PC-9 (cell line): ENCODE measurements around the gene PGAP3. TPM values are rescaled to one million over a fixed set of nuclear protein-coding genes. Genes with fewer than 3 reads are reported as not detected.
A peak's percentile ranks its signal among the peaks of the same experiment; 100 is the strongest.

Experiments
- BruUV-seq: library from RNA; stranded (reverse); fragments of 400-500 nt; replicated peaks from 2 replicates; lab custom pipeline; 2021; lab: Mats Ljungman, UMichigan
- CTCF ChIA-PET: fragments of 300-600 bp; sonication (Branson Sonifier 250); formaldehyde crosslinking; loops from one replicate; lab custom pipeline; 2022; ENCODE audit warnings: antibody characterized with exemption; lab: Charles Lee
- POLR2A ChIA-PET: fragments of 300-600 bp; sonication (Branson Sonifier 250); formaldehyde crosslinking; loops from one replicate; lab custom pipeline; 2022; ENCODE audit warnings: antibody characterized with exemption; ENCODE audit not compliant: unreplicated experiment; lab: Charles Lee
- DNase-seq, 2 experiments: peaks; one replicate each; pipeline versions ENCODE4 v3.0.0 to v3.0.0-alpha.2; 2015 to 2022; ENCODE audit warnings: mixed read lengths in 1 of 2
- H2AFZ ChIP-seq: fragments of 200-600 bp; sonication (generic); 2 replicates; pipeline ENCODE4 v1.8.1; 2017; ENCODE audit warnings: antibody characterized with exemption
- H3F3A ChIP-seq: fragments of 200-600 bp; sonication (generic); 2 replicates; pipeline ENCODE4 v1.8.1; 2017; ENCODE audit warnings: antibody characterized with exemption, mild to moderate bottlenecking, low read depth; ENCODE audit not compliant: insufficient read depth
- H3K27ac ChIP-seq: fragments of 200-600 bp; sonication (generic); 2 replicates; pipeline ENCODE4 v1.6.1; 2016; ENCODE audit warnings: mixed run types
- H3K27me3 ChIP-seq: fragments of 200-600 bp; sonication (generic); 2 replicates; pipeline ENCODE4 v1.6.1; 2016; ENCODE audit warnings: low read depth, mixed run types; ENCODE audit not compliant: insufficient read depth
- H3K36me3 ChIP-seq: fragments of 200-600 bp; sonication (generic); 2 replicates; pipeline ENCODE4 v1.6.1; 2016; ENCODE audit warnings: low read depth, mixed run types
- H3K4me1 ChIP-seq: fragments of 200-600 bp; sonication (generic); replicated peaks from 2 replicates; pipeline ENCODE4 v1.6.1; 2016; ENCODE audit warnings: mixed run types; ENCODE audit not compliant: insufficient read depth
- H3K4me2 ChIP-seq: fragments of 200-600 bp; sonication (generic); 2 replicates; pipeline ENCODE4 v1.6.1; 2017; ENCODE audit warnings: mixed run types
- H3K4me3 ChIP-seq: fragments of 200-600 bp; sonication (generic); 2 replicates; pipeline ENCODE4 v1.6.1; 2016; ENCODE audit warnings: mixed run types
- H3K79me2 ChIP-seq: fragments of 200-600 bp; sonication (generic); 2 replicates; pipeline ENCODE4 v1.6.1; 2017; ENCODE audit warnings: low read depth, mixed run types
- H3K9me2 ChIP-seq: fragments of 200-600 bp; sonication (generic); 2 replicates; pipeline ENCODE4 v1.8.1; 2017; ENCODE audit warnings: mild to moderate bottlenecking; ENCODE audit not compliant: insufficient read depth
- H3K9me3 ChIP-seq: fragments of 200-600 bp; sonication (generic); 2 replicates; pipeline ENCODE4 v1.8.1; 2016; ENCODE audit warnings: low read depth; ENCODE audit not compliant: insufficient read depth
- H4K20me1 ChIP-seq: fragments of 200-600 bp; sonication (generic); 2 replicates; pipeline ENCODE4 v1.8.1; 2017; ENCODE audit not compliant: insufficient read depth
- EZH2 ChIP-seq: fragments of 200-600 bp; sonication (generic); IDR thresholded peaks from 2 replicates; pipeline ENCODE4 v1.8.0; 2017; ENCODE audit warnings: antibody characterized with exemption, low read depth
- intact Hi-C: fragments of 100-400 bp; cut with micrococcal nuclease; formaldehyde crosslinking; loops from one replicate; pipeline ENCODE4 v1.10.0; 2022; ENCODE audit not compliant: unreplicated experiment
- total RNA-seq: library from RNA; stranded (reverse); gene quantifications from 2 replicates; pipeline ENCODE4 v1.2.3, GENCODE V29; 2021
- TF ChIP-seq, protein P1 (sequence below): fragments of 200-600 bp; sonication (generic); conservative IDR thresholded peaks from 2 replicates; pipeline ENCODE4 v1.6.1; 2017; ENCODE audit warnings: mixed run types, antibody characterized with exemption, mild to moderate bottlenecking, moderate library complexity

Gene PGAP3
- total RNA-seq, 1 experiment from 2014 or later: 15.0 TPM

DNA sequence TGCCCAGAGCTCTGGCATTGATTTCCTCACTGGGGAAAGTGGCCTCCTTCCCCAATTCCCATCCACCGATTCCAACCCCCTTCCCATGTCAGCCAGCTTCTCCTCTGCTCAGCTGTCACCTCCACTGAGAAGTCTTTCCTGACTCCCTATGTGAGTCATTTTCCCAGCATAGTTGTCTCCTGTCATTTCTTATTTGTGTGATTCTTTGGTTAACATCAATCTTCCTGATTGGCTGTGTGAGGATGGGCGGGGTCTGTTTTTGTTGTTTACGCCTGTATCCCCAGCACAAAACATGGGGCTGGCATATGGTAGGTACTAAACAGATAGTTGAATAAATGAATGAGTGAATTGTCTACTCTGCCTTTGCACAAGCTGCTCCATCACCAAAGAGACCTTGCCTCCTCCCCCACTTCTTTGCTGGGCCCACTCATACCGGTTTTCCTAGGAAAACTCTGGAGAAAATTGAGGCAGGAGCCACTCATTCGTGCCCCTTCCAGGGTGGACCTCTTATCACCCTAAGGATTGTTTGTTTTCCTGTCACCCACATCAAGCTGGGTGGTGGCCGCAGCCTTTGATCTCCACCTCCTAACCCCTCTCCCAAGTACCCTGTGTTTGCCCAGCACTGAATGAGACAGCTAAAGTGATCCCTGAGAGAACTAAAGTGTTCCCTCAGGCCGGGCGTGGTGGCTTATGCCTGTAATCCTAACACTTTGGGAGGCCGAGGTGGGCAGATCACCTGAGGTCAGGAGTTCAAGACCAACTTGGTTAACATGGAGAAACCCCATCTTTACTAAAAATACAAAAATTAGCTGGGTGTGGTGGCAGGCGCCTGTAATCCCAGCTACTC, 48.7 kb upstream of the PGAP3 start:
- no peaks in the 10 kb centered on the region for H3K9me2 ChIP-seq
- H3K9me3 ChIP-seq: no peaks in the 10 kb centered on the region
- no peaks in the 10 kb centered on the region for H4K20me1 ChIP-seq
- peak overlapping the region; percentile 97 for H3K4me2 ChIP-seq
- peak overlapping the region; percentile 39 for H3K27ac ChIP-seq
- BruUV-seq: TSS peak; percentile 25
- intact Hi-C loops: loop anchor here (5.0 kb wide), 3 partner anchors 59 to 286 kb away; no protein-coding TSS in a partner anchor
- H3K79me2 ChIP-seq: peaks cover 19% of the 10 kb centered on the region
- H3K4me1 ChIP-seq: peaks cover 39% of the 10 kb centered on the region
- no peak overlapping the region for H2AFZ ChIP-seq
- POLR2A ChIA-PET: interaction anchor here (0.5 to 0.7 kb wide), 2 partner anchors 93 to 251 kb away, joined by 17 to 30 read pairs; no protein-coding TSS in a partner anchor
- peak overlapping the region; percentile 83; the same call in 1 of the 2 replicates for H3K4me3 ChIP-seq
- H3F3A ChIP-seq: peaks cover 41% of the 10 kb centered on the region
- H3K36me3 ChIP-seq: no peaks in the 10 kb centered on the region
- no peaks in the 10 kb centered on the region for H3K27me3 ChIP-seq
- CTCF ChIA-PET: interaction anchor here (0.5 kb wide), 1 partner anchor 285 kb away, joined by 9 read pairs; the partner anchor contains the start of gene MED1
- TF ChIP-seq, protein P1, sequence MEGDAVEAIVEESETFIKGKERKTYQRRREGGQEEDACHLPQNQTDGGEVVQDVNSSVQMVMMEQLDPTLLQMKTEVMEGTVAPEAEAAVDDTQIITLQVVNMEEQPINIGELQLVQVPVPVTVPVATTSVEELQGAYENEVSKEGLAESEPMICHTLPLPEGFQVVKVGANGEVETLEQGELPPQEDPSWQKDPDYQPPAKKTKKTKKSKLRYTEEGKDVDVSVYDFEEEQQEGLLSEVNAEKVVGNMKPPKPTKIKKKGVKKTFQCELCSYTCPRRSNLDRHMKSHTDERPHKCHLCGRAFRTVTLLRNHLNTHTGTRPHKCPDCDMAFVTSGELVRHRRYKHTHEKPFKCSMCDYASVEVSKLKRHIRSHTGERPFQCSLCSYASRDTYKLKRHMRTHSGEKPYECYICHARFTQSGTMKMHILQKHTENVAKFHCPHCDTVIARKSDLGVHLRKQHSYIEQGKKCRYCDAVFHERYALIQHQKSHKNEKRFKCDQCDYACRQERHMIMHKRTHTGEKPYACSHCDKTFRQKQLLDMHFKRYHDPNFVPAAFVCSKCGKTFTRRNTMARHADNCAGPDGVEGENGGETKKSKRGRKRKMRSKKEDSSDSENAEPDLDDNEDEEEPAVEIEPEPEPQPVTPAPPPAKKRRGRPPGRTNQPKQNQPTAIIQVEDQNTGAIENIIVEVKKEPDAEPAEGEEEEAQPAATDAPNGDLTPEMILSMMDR: no peak
- no peak for TF ChIP-seq EZH2
- peak; percentile 18 to 70 for DNase-seq

GRCh38 chr17:39735882-39736281, 48.0 kb upstream of the PGAP3 start:
- no peak for TF ChIP-seq EZH2
- TF ChIP-seq, protein P1: no peak

DNA sequence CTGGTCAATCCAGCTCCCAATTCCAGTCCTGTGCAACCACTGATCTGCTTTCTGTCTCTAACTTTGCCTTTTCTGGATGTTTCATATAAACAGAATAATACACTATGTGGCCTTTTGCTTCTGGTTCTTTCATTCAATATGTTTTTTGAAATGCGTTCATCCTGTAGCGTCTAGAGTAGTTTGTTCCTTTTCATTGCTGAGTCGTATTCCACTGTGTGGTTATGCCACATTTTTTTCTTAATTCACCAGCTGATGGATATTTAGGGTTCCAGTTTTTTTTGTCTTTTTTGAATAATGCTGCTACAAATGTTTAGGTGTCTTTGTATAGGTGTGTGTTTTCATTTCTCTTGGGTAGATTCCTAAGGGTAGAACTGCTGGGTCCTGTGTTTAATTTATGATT, 44.7 kb upstream of the PGAP3 start:
- H3K4me2 ChIP-seq: no peak overlapping the region
- H3K9me2 ChIP-seq: no peaks in the 10 kb centered on the region
- no peak for TF ChIP-seq EZH2
- TF ChIP-seq, protein P1: no peak
- H3K79me2 ChIP-seq: peaks cover 13% of the 10 kb centered on the region; the same call in 1 of the 2 replicates
- H3K9me3 ChIP-seq: no peaks in the 10 kb centered on the region
- H3K27me3 ChIP-seq: no peaks in the 10 kb centered on the region
- no peak for DNase-seq
- ChIA-PET CTCF (interaction anchor here (0.7 kb wide), 2 partner anchors 22 to 34 kb away, joined by 3 to 4 read pairs; no protein-coding TSS in a partner anchor), POLR2A (interaction anchor here (0.6 kb wide), 1 partner anchor 223 kb away, joined by 3 read pairs; no protein-coding TSS in a partner anchor)
- no peak overlapping the region for H3K27ac ChIP-seq
- no peaks in the 10 kb centered on the region for H3K36me3 ChIP-seq
- no TSS peak for BruUV-seq
- H2AFZ ChIP-seq: no peak overlapping the region
- H3F3A ChIP-seq: peaks cover 37% of the 10 kb centered on the region
- intact Hi-C loops: no loop called here
- H3K4me1 ChIP-seq: peaks cover 46% of the 10 kb centered on the region
- H4K20me1 ChIP-seq: no peaks in the 10 kb centered on the region
- H3K4me3 ChIP-seq: no peak overlapping the region

More at GRCh38 chr17:39735882-39736281, 48.0 kb upstream of the PGAP3 start:
- H3K79me2 ChIP-seq: peaks cover 13% of the 10 kb centered on the region
- peak overlapping the region; percentile 39 for H3K27ac ChIP-seq
- ChIA-PET POLR2A (interaction anchor here (0.5 kb wide), 1 partner anchor 250 kb away, joined by 30 read pairs; no protein-coding TSS in a partner anchor), CTCF (no interaction called here)
- H3K9me2 ChIP-seq: no peaks in the 10 kb centered on the region
- H3K27me3 ChIP-seq: no peaks in the 10 kb centered on the region
- H3F3A ChIP-seq: peaks cover 46% of the 10 kb centered on the region
- intact Hi-C loops: loop anchor here (5.0 kb wide), 3 partner anchors 59 to 286 kb away; no protein-coding TSS in a partner anchor
- H3K9me3 ChIP-seq: no peaks in the 10 kb centered on the region
- H3K4me1 ChIP-seq: peaks cover 38% of the 10 kb centered on the region
- no peaks in the 10 kb centered on the region for H3K36me3 ChIP-seq
- no TSS peak for BruUV-seq
- DNase-seq: peak; percentile 60 to 81
- H3K4me2 ChIP-seq: peak overlapping the region; percentile 97
- peak overlapping the region; percentile 83; the same call in 1 of the 2 replicates for H3K4me3 ChIP-seq
- no peaks in the 10 kb centered on the region for H4K20me1 ChIP-seq
- H2AFZ ChIP-seq: no peak overlapping the region
